OCI-LY1 (cell line): ENCODE measurements around the gene NTNG1.

Experiments used
- H2AFZ ChIP-seq: fragments of 200-600 bp; sonication (generic), shearing (Covaris generic); 2 replicates; pipeline ENCODE4 v1.6.0; 2014; ENCODE audit warnings: antibody characterized with exemption, mild to moderate bottlenecking, low read length
- H3F3A ChIP-seq: fragments of 200-600 bp; sonication (generic), shearing (Covaris generic); 2 replicates; pipeline ENCODE4 v1.6.0; 2014; ENCODE audit warnings: mild to moderate bottlenecking, antibody characterized with exemption, low read length, moderate library complexity; ENCODE audit not compliant: insufficient read depth
- H3K27ac ChIP-seq: fragments of 200-600 bp; sonication (generic); 2 replicates; pipeline ENCODE4 v1.5.1; 2014; ENCODE audit warnings: low read length, mixed run types, mild to moderate bottlenecking, low read depth; ENCODE audit not compliant: poor library complexity, severe bottlenecking
- H3K27me3 ChIP-seq: fragments of 200-600 bp; sonication (generic); 2 replicates; pipeline ENCODE4 v1.6.0; 2014; ENCODE audit warnings: antibody characterized with exemption, mild to moderate bottlenecking, low read length, moderate library complexity; ENCODE audit not compliant: insufficient read depth
- H3K36me3 ChIP-seq: fragments of 200-600 bp; sonication (generic); 2 replicates; pipeline ENCODE4 v1.6.1; 2014; ENCODE audit warnings: mild to moderate bottlenecking, antibody characterized with exemption, low read length, moderate library complexity, mixed read lengths; ENCODE audit not compliant: insufficient read depth
- H3K4me1 ChIP-seq: fragments of 200-600 bp; sonication (generic); 2 replicates; pipeline ENCODE4 v1.5.1; 2014; ENCODE audit warnings: mild to moderate bottlenecking, low read length, moderate library complexity; ENCODE audit not compliant: insufficient read depth, severe bottlenecking
- H3K4me2 ChIP-seq: fragments of 200-600 bp; sonication (generic), shearing (Covaris generic); 2 replicates; pipeline ENCODE4 v1.6.1; 2014; ENCODE audit warnings: low read length
- H3K4me3 ChIP-seq: fragments of 200-600 bp; sonication (generic); 2 replicates; pipeline ENCODE4 v1.5.1; 2014; ENCODE audit warnings: low read length, low read depth, mild to moderate bottlenecking, mixed read lengths; ENCODE audit not compliant: poor library complexity, severe bottlenecking
- H3K79me2 ChIP-seq: fragments of 200-600 bp; shearing (Covaris generic); 2 replicates; pipeline ENCODE4 v1.6.1; 2016; ENCODE audit warnings: mixed run types, low read length, mixed read lengths; ENCODE audit not compliant: insufficient read depth
- H3K9ac ChIP-seq: fragments of 200-600 bp; sonication (generic), shearing (Covaris generic); 2 replicates; pipeline ENCODE4 v1.6.1; 2014; ENCODE audit warnings: mild to moderate bottlenecking, low read length, mixed read lengths
- H3K9me2 ChIP-seq: fragments of 200-600 bp; sonication (generic), shearing (Covaris generic); 2 replicates; pipeline ENCODE4 v1.6.1; 2014; ENCODE audit warnings: low read depth, mild to moderate bottlenecking, low read length, mixed read lengths
- H3K9me3 ChIP-seq: fragments of 200-600 bp; shearing (Covaris generic); 2 replicates; pipeline ENCODE4 v1.6.1; 2014; ENCODE audit warnings: low read length, mixed read lengths
- H4K20me1 ChIP-seq: fragments of 200-600 bp; sonication (generic), shearing (Covaris generic); 2 replicates; pipeline ENCODE4 v1.6.0; 2016; ENCODE audit warnings: mild to moderate bottlenecking, low read length; ENCODE audit not compliant: insufficient read depth
- EZH2 ChIP-seq: fragments of 200-600 bp; sonication (generic), shearing (Covaris generic); IDR thresholded peaks from 2 replicates; pipeline ENCODE4 v1.8.0; 2017; ENCODE audit warnings: borderline replicate concordance, mixed run types, mild to moderate bottlenecking, antibody characterized with exemption, low read length, moderate library complexity, mixed read lengths
- TF ChIP-seq, protein P1 (sequence below): fragments of 200-600 bp; sonication (generic), shearing (Covaris generic); IDR thresholded peaks from 2 replicates; pipeline ENCODE4 v1.5.1; 2017; ENCODE audit warnings: mild to moderate bottlenecking, antibody characterized with exemption, low read length, moderate library complexity, mixed read lengths

The NTNG1 gene

DNA sequence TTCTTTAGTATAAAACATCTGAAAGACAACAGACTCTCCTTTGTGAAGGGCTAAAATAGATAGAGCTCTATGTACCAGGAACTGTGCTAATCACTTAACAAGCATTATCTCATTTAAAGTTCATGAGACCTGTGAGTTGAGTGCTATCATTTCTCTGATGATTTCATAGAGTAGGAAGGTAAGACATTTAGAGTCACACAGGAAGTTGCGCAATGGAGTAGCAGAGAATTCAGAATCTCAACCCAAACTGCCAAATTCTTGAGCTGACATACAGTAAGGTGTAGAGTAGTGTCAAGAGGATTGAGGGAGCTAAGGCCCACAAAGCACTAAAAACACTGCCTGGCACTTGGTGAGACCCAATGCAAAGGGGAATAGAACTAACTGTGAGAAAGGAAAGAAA, 384.3 kb downstream of the NTNG1 start:
- Histone ChIP-seq H3K27me3 (no peaks in the 10 kb centered on the region), H4K20me1 (no peaks in the 10 kb centered on the region), H3K9ac (no peak overlapping the region), H2AFZ (no peak overlapping the region), H3K79me2 (no peaks in the 10 kb centered on the region), H3K4me1 (no peaks in the 10 kb centered on the region), H3K4me3 (no peak overlapping the region), H3F3A (no peaks in the 10 kb centered on the region), H3K4me2 (no peak overlapping the region), H3K9me2 (no peaks in the 10 kb centered on the region), H3K27ac (no peak overlapping the region), H3K36me3 (no peaks in the 10 kb centered on the region), H3K9me3 (no peaks in the 10 kb centered on the region)
- TF ChIP-seq, protein P1, sequence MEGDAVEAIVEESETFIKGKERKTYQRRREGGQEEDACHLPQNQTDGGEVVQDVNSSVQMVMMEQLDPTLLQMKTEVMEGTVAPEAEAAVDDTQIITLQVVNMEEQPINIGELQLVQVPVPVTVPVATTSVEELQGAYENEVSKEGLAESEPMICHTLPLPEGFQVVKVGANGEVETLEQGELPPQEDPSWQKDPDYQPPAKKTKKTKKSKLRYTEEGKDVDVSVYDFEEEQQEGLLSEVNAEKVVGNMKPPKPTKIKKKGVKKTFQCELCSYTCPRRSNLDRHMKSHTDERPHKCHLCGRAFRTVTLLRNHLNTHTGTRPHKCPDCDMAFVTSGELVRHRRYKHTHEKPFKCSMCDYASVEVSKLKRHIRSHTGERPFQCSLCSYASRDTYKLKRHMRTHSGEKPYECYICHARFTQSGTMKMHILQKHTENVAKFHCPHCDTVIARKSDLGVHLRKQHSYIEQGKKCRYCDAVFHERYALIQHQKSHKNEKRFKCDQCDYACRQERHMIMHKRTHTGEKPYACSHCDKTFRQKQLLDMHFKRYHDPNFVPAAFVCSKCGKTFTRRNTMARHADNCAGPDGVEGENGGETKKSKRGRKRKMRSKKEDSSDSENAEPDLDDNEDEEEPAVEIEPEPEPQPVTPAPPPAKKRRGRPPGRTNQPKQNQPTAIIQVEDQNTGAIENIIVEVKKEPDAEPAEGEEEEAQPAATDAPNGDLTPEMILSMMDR: no peak

DNA sequence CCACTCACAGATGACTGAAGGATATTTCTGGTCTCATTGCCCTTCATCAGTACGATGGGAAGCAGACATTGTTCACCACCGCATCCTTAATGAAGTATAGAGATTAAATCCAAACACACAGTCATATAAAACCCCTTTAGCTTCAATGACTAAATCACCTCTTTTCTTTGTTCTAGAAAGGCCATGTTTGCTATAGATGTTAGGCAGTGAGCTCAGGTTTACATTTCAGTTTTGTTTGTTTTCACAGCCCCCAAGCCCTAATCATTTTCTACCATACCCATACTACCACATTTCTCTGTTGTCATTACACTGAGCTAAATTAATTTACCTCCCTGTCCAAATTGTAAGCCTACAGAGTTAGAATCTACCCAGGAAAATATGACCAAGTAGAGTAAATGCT, 385.1 kb downstream of the NTNG1 start:
- no peak overlapping the region for H2AFZ ChIP-seq
- no peaks in the 10 kb centered on the region for H3K4me1 ChIP-seq
- H4K20me1 ChIP-seq: no peaks in the 10 kb centered on the region
- H3K9ac ChIP-seq: no peak overlapping the region
- TF ChIP-seq EZH2: no peak
- TF ChIP-seq, protein P1: no peak
- H3K9me3 ChIP-seq: no peaks in the 10 kb centered on the region
- H3K36me3 ChIP-seq: no peaks in the 10 kb centered on the region
- no peaks in the 10 kb centered on the region for H3F3A ChIP-seq
- H3K4me2 ChIP-seq: no peak overlapping the region
- no peak overlapping the region for H3K4me3 ChIP-seq
- H3K27ac ChIP-seq: no peak overlapping the region
- H3K27me3 ChIP-seq: no peaks in the 10 kb centered on the region
- H3K9me2 ChIP-seq: no peaks in the 10 kb centered on the region
- no peaks in the 10 kb centered on the region for H3K79me2 ChIP-seq

DNA sequence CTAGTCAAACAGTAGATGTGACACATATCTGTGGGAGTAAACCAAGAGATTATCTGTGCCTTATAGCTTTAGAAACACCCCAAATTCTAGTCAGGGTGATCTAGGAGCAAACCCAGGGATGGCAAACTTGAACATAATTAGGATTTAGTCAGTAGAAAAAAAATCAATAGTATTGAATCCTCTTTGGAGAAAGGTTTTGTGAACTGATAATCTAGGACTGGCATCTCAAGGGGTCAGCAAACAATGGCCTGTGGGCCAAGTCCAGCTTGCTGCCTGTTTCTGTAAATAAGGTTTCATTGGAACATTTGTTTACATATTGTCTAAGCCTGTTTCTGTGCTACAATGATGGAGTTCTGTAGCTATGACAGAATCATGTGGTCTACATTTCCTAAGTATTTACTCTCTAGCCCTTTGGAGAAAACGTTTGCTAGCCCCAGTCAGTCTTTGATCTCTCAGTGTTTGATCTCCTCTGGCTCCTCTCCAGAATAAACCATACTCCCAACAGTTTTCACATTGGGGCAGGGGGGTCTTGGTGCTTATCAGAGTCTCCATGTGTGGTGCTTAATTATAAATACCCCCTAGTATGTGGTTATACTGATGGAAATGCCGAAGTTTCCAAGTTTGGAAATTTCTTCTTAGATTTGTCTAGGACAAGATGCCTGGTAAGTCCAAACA, 385.8 kb downstream of the NTNG1 start:
- Histone ChIP-seq H3K4me1 (no peaks in the 10 kb centered on the region), H3K36me3 (no peaks in the 10 kb centered on the region), H2AFZ (no peak overlapping the region), H3K9me3 (no peaks in the 10 kb centered on the region), H3K4me3 (no peak overlapping the region), H3K9me2 (no peaks in the 10 kb centered on the region), H3K27me3 (no peaks in the 10 kb centered on the region), H4K20me1 (no peaks in the 10 kb centered on the region), H3K9ac (no peak overlapping the region), H3K79me2 (no peaks in the 10 kb centered on the region), H3K4me2 (no peak overlapping the region), H3K27ac (no peak overlapping the region), H3F3A (no peaks in the 10 kb centered on the region)
- TF ChIP-seq, protein P1: no peak
- no peak for TF ChIP-seq EZH2
